Stomach smooth muscle (tissue), 2 donors: ENCODE measurements around the gene ZNF611.

Source experiments
- H3K27ac ChIP-seq: one replicate; pipeline ENCODE4 v1.7.0; 2013; ENCODE audit warnings: mild to moderate bottlenecking, low read length, inconsistent platforms
- H3K27me3 ChIP-seq, 2 donors: one replicate each; pipeline ENCODE4 v1.7.0; 2013; ENCODE audit warnings: low read length in 2 of 2; ENCODE audit not compliant: insufficient read depth in 2 of 2, control insufficient read depth in 1 of 2
- H3K36me3 ChIP-seq, 2 donors: one replicate each; pipeline ENCODE4 v1.7.0; 2013; ENCODE audit warnings: low read length in 2 of 2; ENCODE audit not compliant: control insufficient read depth in 2 of 2, insufficient read depth in 2 of 2
- H3K4me1 ChIP-seq: one replicate; pipeline ENCODE4 v1.7.0; 2013; ENCODE audit warnings: low read length; ENCODE audit not compliant: control insufficient read depth, insufficient read depth
- H3K4me3 ChIP-seq, 2 donors: one replicate each; pipeline ENCODE4 v1.7.0; 2013; ENCODE audit warnings: low read length in 2 of 2
- H3K9ac ChIP-seq, 2 donors: one replicate each; pipeline ENCODE4 v1.7.0; 2013; ENCODE audit warnings: low read length in 2 of 2, mild to moderate bottlenecking in 1 of 2
- H3K9me3 ChIP-seq, 2 donors: one replicate each; pipeline ENCODE4 v1.7.0; 2013; ENCODE audit warnings: low read length in 2 of 2; ENCODE audit not compliant: control insufficient read depth in 2 of 2
- donor health status: healthy.
- donor health status: Pancreatic carcinoma.

Gene ZNF611

GRCh38 chr19:52660981-52661380 lies 73.9 kb downstream of the ZNF611 start:
- H3K36me3 ChIP-seq = peaks cover 12 to 23% of the 10 kb centered on the region in 2 donors
- H3K27me3 ChIP-seq = no peaks in the 10 kb centered on the region
- H3K4me3 ChIP-seq = no peak overlapping the region
- no peak overlapping the region for H3K9ac ChIP-seq
- no peaks in the 10 kb centered on the region for H3K9me3 ChIP-seq
- no peaks in the 10 kb centered on the region for H3K4me1 ChIP-seq
- H3K27ac ChIP-seq = no peak overlapping the region

GRCh38 chr19:52659013-52659412 lies 75.8 kb downstream of the ZNF611 start:
- Histone ChIP-seq H3K27ac (no peak overlapping the region), H3K9me3 (no peaks in the 10 kb centered on the region), H3K36me3 (peaks cover 18 to 34% of the 10 kb centered on the region in 2 donors), H3K4me1 (no peaks in the 10 kb centered on the region), H3K9ac (no peak overlapping the region), H3K27me3 (no peaks in the 10 kb centered on the region), H3K4me3 (no peak overlapping the region)

- peaks cover 22 to 36% of the 10 kb centered on the region in 2 donors for H3K36me3 ChIP-seq
- H3K4me3 ChIP-seq = no peak overlapping the region
- H3K9me3 ChIP-seq = no peaks in the 10 kb centered on the region
- H3K9ac ChIP-seq = no peak overlapping the region
- no peaks in the 10 kb centered on the region for H3K4me1 ChIP-seq
- H3K27me3 ChIP-seq = no peaks in the 10 kb centered on the region
- H3K27ac ChIP-seq = no peak overlapping the region
Measured at GRCh38 chr19:52658595-52658994, 76.2 kb downstream of the ZNF611 start.

GRCh38 chr19:52653161-52653560 lies 81.7 kb downstream of the ZNF611 start:
- Histone ChIP-seq H3K4me3 (no peak overlapping the region), H3K27ac (no peak overlapping the region), H3K9me3 (no peaks in the 10 kb centered on the region), H3K27me3 (no peaks in the 10 kb centered on the region), H3K9ac (no peak overlapping the region), H3K36me3 (peaks cover 18 to 31% of the 10 kb centered on the region in 2 donors), H3K4me1 (peaks cover 2% of the 10 kb centered on the region)
